Right ventricle myocardium inferior (tissue), 1 donor: ENCODE data around the gene C10orf88. TPM values are rescaled to one million over a fixed set of nuclear protein-coding genes. Genes with fewer than 3 reads are reported as not detected.

Experiments
- ATAC-seq: fragments of 200-7000 bp; cut with Tn5 transposase; one replicate; pipeline ENCODE4 v1.9.1; 2020; ENCODE audit warnings: mild to moderate bottlenecking, moderate library complexity
- DNase-seq: peaks from one replicate; pipeline ENCODE4 v3.0.0; 2021; ENCODE audit errors: missing footprints
- intact Hi-C: fragments of 100-400 bp; cut with DNase I; formaldehyde crosslinking; loops from one replicate; pipeline ENCODE4 v1.11.0; 2022
- long read RNA-seq: library from polyadenylated mRNA; unstranded; transcript quantifications from one replicate; pipeline ENCODE4 v2.0.0, GENCODE V29; 2021
- total RNA-seq: library from RNA; stranded (reverse); fragmentation: NEBNext Ultra II Directional; extraction: Animal tissue kit (Norgen Biotek cat#: 25700); gene quantifications from one replicate; pipeline ENCODE4 v1.2.1, GENCODE V29; 2021
- donor health status: DM: no; HTN: yes; CAD: no; lungs with severe emphysema.

The C10orf88 gene, protein sequence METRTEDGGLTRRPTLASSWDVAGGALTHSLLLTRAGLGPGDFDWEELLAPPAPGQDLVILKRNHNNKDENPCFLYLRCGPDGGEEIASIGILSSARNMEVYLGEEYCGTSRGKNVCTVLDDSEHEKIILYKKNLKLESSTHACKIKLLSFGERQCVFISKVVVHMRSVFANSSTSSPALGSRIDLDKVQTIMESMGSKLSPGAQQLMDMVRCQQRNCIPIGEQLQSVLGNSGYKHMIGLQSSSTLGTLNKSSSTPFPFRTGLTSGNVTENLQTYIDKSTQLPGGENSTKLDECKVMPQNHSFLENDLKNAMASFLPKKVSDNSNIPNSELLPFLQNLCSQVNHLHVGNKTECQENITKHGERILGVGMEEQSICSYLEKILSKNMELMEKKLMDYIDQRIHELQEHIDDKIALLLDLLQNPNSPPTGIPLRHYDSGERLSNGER
- 4.1 TPM for total RNA-seq
- long read RNA-seq, partial matches to known transcripts: 1 of 2 reads
- long read RNA-seq, other reads (novel, unspliced or antisense): 0 of 2 reads

DNA sequence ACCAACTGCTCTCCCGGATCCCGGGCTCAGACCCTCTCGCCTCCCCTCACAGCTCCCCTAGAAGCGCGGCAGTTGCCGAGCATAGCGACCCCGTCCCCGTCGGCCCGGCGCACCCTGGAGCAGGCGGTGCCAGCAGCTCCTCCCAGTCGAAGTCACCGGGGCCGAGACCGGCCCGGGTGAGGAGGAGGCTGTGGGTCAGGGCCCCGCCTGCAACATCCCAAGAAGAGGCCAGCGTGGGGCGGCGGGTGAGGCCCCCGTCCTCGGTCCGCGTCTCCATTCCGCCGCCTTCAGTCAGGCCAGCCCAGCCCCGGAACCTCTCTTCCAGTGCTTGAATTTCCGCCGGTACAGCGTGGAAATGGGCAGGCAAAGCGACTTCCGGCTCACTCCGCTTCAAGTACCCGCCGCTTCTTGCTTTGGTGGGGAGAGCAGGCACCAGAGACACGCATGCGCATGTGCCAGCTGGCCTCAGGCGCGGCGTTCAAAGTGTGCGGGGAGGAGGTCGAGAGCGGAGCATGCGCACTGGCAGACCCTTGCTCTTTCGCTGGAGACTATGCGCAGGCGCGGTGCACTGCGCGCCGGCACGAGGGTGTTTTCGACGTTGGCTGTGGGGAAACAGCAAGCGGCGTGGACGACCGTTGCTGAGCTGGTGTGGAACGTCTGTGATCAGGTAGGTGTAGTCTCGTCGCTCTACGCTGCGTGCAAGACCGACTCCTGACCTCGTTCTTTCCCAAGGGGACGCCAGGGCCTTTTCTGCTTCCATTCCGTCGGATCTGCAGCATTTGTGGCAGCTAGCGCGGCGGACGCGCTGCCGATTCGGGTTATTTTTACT is at the start of gene C10orf88:
TSS of gene C10orf88 (minus strand) at position 326 of the 829 bp plus-strand sequence. CDS start at position 277, 49 bp downstream.
- intact Hi-C loops: loop anchor here (1.0 to 5.0 kb wide), 2 partner anchors 26 to 53 kb away; partner anchors contain the start of genes ACADSB, IKZF5 and PSTK
- ATAC-seq (peak; percentile 99), DNase-seq (peak; percentile 97)

DNA sequence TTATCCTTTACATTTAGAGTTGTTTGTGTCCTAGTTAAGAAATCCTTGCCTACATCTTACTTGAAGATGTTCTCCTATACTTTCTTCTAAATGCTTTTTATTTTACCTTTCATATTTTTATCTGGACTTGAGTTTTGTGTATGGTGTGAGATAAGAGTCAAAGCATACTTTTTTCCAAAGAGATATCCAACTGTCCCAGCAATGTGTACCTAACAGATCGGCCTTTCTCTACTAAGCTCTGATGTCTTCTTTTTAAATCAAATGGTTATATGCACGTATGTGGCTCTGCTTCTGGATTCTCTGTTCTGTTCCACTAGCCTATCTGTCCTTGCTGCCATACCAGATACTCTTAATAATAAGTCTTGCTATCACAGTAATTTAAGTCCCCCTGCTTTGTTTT is 47.3 kb upstream of the C10orf88 start:
- intact Hi-C loops: no loop called here
- ATAC-seq (no peak), DNase-seq (no peak)

DNA sequence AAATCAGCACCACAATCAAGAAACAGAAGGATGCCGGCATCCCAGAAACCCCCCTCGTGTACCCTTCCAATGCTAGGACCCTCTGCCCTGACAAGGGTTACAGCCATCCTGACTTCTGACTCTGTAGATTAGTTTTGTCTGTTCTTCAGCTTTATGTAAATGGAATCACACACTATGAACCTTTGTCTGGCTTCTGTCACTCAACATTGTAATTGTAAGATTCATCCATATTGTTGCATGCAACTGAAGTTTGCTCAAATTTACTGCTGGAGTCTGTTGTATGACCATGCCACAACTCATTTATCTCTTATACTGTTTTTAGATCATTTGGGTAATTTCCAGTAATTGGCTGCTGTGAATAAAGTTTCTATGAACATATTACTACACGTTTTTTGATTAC is 46.1 kb upstream of the C10orf88 start:
- intact Hi-C loops: no loop called here
- DNase-seq: no peak
- no peak for ATAC-seq

DNA sequence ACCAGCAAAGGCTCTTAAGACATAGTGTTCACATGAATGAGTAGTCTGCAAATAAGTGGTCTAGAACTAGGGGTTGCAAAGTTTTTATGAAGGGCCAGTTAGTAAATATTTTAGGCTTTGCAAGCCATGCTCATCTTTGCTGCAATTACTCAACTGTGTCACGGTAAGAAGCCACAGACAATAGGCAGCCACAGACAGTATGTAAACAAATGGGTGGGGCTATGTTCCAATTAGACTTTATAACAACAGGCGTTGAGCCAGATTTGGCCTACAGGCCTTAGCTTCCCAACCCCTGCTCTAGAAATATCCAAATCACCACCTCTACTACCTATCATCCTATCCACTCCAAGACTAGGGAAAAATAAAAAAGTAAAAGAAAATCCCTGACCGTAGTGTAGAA is 45.3 kb upstream of the C10orf88 start:
- no peak for ATAC-seq
- intact Hi-C loops: no loop called here
- no peak for DNase-seq

DNA sequence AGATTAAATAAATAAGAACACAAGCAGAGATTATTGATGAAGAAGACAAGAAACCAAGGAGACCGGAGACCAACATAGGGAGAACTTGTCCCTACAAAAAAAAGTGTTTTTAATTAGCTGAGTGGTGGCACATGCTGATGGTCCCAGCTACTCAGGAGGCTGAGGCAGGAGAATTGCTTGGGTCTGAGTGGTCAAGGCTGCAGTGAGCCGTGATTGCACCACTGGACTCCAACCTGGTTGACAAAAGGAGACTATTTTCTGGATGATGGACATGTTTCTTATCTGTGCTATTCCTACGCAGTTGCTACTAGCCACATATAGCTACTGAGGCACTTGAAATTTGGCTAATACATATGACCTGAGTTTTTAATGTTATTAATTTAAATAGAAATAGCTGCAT is 44.9 kb upstream of the C10orf88 start:
- intact Hi-C loops: no loop called here
- ATAC-seq: no peak
- no peak for DNase-seq

DNA sequence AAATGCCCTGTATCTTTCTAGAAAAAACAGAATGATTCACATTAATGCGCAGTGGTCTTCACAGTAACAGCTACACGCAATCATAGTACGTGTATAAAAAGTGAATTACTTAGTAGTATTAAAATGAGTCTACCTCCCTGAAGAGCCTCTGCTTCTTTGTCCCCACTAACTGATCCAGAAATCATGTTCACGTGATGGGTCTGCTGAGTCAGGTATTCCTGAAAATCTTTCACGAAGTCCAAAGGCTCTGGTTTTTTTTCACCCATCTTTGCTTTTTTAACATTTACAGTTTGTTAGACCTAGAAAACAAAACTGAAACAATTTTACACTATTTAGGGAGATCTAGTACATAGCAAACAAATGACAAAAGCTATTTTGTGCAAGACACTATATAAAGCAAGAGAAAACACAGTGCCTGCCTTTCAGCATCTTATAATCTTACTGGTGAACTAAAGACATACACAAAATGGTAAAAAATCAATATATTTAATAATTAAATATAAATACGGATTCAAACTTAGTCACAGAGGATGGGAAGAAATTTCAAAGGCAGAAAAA is 44.4 kb upstream of the C10orf88 start:
- DNase-seq (no peak), ATAC-seq (no peak)
- intact Hi-C loops: no loop called here

DNA sequence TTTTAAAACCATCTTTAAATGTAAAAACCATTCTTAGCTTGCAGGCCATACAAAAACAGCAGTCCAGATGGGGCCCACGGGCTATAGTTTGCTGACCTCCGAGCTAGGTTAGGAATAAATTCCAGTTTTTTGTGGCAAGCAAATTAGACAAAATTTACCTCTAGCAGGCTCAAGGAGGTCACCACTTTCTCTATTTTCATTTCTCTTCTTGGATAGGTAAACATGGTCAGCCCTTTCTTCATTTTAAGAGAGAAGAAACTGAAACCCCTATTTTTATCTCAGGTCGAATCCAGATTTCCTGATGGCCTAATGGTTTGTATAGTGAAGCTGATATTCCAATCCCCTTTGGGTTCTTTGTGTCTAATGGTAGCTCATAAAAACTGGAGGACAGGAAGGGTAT is 43.8 kb upstream of the C10orf88 start:
- intact Hi-C loops: no loop called here
- ATAC-seq (no peak), DNase-seq (no peak)

DNA sequence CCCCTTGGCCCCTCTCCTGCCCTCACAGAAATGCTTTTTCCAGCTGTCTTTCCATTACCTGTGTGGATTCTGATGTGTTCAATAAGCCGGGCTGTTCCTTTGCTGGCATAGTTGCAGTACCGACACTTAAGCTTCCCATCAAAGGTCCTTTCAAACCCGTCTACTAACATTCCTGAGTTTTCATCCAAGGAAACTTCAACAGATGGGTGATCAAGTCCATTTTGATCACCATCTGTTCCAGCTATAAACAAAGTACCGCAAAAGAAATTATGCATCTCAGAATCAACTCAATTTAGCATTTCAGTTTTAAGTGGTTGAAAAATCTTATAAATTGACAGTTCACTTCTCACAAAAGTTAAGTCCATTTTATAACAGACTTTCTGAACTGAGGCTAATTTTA is 41.9 kb upstream of the C10orf88 start:
- DNase-seq: no peak
- ATAC-seq: no peak
- intact Hi-C loops: no loop called here

DNA sequence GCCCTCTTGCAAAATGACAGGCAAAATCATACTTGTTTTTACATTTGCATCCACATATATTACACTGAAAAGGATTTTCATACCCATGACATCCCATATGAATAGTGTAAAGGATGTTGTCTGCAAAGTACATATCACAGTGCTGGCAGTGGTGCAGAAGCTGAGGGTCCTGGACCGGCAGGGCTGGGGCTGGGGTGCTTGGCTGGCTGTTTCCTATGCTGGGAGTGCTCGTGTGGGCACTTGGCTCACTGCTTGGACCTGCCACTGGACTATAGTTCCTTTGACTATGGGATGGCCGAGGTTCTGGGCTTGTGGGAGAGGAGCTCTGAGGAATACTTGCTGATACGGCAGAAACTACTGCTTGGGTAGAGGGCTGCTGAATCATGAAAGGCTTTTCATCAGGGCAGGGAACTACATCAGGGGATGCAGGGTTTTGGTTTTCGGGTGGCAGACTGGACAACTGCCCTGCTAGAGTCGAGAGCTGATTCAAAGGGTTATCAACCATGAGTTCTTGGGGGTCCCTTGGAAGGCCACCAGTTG is 39.8 kb upstream of the C10orf88 start:
- intact Hi-C loops: no loop called here
- no peak for ATAC-seq

DNA sequence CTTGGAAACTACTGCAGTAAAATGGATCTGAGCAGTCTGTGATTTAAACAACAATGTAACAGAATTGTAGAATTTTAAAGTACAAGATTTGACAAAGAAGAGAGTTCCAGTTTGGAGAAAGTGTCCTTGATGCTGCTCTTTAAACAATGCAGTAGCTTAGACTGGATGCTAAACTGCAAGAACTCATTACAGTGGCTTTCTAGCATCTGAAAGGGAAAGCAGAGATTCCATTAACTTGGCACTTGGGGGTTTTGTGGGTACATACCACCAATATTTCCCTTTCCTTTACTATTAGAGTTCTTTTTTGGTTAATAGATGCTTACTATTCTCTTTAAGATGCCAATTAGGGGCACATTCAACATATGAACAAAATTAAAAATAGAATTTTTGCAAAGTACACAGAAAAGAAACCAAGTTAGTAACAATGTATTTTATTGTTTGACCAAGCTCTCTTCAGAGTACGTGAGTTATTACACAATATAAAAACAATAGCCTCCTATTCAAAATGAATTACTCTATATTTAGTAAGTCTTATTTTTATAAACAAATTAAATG is 38.1 kb upstream of the C10orf88 start:
- DNase-seq: no peak
- intact Hi-C loops: no loop called here
- no peak for ATAC-seq

More for the DNA sequence above, 39.8 kb upstream of the C10orf88 start:
- DNase-seq: no peak

DNA sequence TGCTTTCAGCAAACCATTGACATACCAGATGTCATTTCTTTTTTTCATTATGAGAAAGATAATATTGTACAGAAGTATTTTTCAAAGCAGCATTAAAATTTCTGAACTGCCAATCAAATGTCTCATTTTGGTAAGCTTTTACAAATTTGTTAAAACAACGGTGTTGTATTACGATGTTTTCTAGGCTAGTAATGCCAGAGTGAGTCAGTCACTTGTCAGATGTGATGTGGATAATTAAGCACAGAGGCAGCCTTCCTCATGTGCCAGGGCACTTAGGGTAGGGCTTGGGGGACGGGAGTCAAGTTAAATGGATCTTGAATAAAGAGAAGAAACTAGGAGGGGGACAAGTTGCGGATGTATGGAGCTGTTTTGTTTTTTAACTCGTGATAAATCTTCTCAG is 36.3 kb upstream of the C10orf88 start:
- ATAC-seq (no peak), DNase-seq (no peak)
- intact Hi-C loops: no loop called here

DNA sequence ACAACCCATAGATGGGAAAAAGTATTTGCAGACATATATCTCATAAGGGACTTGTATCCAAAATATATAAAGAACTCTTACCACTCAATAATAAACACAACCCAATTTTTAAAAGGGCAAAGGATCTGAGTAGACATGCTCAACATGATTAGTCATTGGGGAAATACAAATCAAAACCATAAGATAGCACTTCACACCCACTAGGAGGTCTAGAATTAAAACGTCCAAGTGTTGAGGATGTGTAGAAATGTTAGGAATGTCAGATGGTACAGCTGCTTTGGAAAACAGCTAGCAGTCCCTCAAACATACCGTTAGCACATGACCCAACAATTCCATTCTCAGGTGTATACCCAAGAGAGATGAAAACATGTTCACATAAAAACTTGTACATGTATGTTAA is 34.5 kb upstream of the C10orf88 start:
- ATAC-seq: no peak
- DNase-seq: no peak
- intact Hi-C loops: no loop called here

DNA sequence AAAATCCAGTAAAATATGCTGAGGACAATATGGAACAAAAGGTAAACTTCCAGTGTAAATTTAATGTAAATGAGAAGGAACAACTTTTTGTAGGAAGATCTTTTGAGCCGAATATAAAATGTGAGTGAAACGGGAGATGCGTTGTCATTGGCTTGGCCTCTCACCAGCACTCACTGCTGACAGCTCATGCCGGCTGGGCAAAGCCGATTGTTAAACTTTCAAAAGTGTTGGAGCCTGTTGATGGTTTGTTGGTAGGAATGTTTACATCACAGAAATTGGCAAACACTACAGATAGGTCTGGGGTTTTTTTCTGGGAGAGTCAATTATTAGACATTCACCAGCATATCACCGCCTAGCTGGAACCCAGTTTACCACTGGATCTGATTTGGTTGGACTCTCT is 32.3 kb upstream of the C10orf88 start:
- intact Hi-C loops: no loop called here
- no peak for ATAC-seq

DNA sequence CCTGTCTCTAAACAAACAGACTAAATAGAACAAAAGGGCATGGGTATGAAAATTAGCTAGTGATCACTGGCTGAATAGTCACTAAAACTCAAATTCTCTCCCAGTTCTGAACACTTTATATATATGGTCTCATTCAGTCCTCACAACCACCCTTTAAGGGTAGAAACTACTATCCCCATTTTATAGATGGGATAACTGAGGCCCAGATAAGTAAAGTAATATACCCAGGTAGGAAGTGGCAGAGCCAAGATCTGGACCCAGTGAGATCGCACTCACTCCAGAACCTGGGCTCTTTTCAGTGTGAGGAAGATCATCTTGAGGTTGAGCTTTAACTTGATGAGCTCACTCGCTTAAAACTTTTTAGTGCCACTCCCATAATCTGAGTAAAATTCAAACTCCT is 30.7 kb upstream of the C10orf88 start:
- intact Hi-C loops: no loop called here
- DNase-seq (no peak), ATAC-seq (no peak)

More for the DNA sequence above, 32.3 kb upstream of the C10orf88 start:
- no peak for DNase-seq

DNA sequence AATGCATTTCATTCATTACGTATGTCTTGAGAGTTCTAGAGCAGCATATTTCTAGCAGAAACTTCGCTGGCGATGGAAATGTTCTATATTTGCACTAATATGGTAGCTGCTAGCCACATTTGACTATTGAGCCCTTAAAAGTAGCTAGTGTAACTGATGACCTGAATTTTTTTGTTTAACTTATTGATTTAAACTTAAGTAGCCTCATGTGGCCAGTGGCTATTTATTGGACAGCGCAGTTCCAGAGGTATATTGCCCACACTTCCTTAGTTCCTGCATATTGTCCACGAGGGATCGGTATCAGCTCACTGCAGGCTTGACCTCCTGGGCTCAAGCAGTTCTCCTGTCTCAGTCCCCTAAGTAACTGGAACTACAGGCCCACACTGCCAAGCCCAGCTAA is 29.9 kb upstream of the C10orf88 start:
- ATAC-seq (no peak), DNase-seq (no peak)
- intact Hi-C loops: no loop called here

DNA sequence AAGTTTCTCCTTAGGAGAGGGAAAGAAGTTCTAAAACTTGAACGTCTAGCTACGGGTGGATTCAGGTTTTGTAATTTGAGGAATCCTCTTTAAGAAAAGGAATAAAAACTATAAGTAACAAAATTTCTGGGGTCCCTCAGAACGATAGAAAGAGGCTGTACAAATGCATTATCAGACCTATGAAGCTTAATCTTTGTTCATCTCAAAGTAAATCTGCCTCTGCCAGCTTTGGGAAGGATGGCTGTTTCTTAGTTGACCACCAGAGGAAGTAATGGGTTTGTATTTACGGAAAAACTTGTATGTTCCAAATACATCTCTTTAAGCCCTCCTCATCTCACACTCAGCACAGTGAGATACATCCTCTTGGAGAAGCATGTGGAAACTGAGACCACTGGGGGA is 27.0 kb upstream of the C10orf88 start:
- ATAC-seq: no peak
- no peak for DNase-seq
- intact Hi-C loops: no loop called here

DNA sequence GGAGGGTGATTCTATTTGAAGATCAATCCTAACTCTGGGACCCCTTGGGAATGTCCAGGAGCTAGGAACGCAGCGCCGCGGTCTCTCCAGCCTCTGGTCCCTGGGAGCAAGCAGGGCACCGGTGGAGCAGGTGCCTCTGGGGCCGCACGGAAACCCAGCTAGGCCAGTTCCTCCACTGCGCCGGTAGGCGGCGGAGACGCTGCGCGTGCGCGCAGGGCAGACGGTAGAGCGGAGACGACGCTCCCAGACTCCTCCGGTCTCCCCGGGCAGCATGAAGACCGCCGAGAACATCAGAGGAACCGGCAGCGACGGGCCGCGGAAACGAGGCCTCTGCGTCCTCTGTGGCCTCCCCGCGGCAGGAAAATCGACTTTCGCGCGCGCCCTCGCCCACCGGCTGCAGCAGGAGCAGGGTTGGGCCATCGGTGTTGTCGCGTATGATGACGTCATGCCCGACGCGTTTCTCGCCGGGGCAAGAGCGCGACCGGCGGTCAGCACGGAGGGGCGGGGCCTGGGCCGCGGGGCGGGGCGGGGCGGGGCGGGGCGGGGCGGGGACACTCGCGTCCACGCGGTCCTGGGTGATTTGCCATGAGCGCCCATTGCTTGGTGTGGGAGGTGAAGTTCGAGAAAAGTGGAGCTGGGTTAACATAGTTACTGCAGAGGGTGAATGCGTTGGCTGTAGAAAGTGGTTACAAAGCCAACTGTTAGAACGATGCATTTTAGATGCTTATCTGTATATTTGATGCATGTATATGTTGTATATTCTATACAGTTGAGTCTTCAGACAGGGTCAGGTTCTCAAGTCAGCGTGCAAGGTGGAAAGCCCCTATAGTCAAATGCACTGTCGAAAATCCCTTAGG is 26.4 kb upstream of the C10orf88 start, which contains the start of gene PSTK:
TSS of gene PSTK (plus strand) at position 193 of the 857 bp plus-strand sequence. CDS start at position 272, 79 bp downstream.
- ATAC-seq: peak; percentile 99
- intact Hi-C loops: loop anchor here (1.0 kb wide), 2 partner anchors 26 to 28 kb away; partner anchors contain the start of genes C10orf88 and IKZF5

DNA sequence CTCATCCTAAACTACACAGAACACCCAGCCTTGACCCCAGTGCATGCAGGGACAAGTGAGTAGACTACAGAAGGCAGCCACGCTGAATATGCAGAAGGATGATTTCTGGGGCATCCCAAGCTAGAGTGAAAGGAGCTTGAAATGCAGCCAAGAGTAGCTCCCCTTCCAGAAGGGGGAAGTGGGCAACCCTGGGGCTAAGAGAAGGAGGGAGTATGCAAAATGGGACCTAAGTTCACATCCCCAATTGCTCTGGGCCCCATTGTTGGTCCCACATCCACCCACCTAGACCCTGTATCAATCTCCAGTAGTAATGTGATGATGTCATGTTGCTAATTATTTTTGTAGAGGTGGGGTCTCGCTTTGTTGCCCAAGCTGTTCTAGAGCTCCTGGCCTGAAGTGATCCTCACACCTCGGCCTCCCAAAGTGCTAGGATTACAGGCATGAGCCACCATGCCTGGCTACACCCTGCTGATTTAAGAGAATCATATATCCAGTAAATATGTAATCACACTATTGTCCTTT is 20.6 kb upstream of the C10orf88 start:
- intact Hi-C loops: no loop called here
- DNase-seq: no peak
- ATAC-seq: no peak

More for the DNA sequence above, 26.4 kb upstream of the C10orf88 start, which contains the start of gene PSTK:
- peak; percentile 97 for DNase-seq
